Cardiac atrium fibroblast (primary cell): ENCODE data around the gene SULT6B1. TPM values are rescaled to one million over a fixed set of nuclear protein-coding genes. Genes with fewer than 3 reads are reported as not detected.

Experiments
- total RNA-seq: library from RNA; depleted of rRNA; stranded (reverse); fragments of >200 nt; gene quantifications from 2 replicates; pipeline ENCODE4 v1.2.3, GENCODE V29; 2015

SULT6B1 gene
- total RNA-seq = not detected in 2 replicates

GRCh38 chr2:37188570-37188969 is at the start of gene SULT6B1:
Gene SULT6B1 (minus strand): TSS chr2:37188670. CDS start chr2:37188640, 30 bp downstream.

GRCh38 chr2:37231241-37232130 is 43.0 kb upstream of the SULT6B1 start, which contains the start of the genes CEBPZ and NDUFAF7:
Gene CEBPZ (minus strand): TSS chr2:37231596. CDS start chr2:37231567, 29 bp downstream.
Gene NDUFAF7 (plus strand): TSS chr2:37231658. CDS start chr2:37231706, 48 bp downstream.

GRCh38 chr2:37196320-37197195 is 8.1 kb upstream of the SULT6B1 start, which contains the start of gene CEBPZOS:
Gene CEBPZOS (plus strand): TSS chr2:37196496. CDS start chr2:37199705, 3,209 bp downstream.

GRCh38 chr2:37156857-37157714 is 31.4 kb downstream of the SULT6B1 start, which contains the start of gene EIF2AK2:
Gene EIF2AK2 (minus strand): TSS chr2:37156980. CDS start chr2:37147806, 9,174 bp downstream.

Other genes with a start within 250 kb of the SULT6B1 start
- 7.8 and 15.4 TPM in 2 replicates for gene STRN, start 222.1 kb downstream of the SULT6B1 start, total RNA-seq
- 8.8 and 15.7 TPM in 2 replicates for gene HEATR5B, start 104.3 kb downstream of the SULT6B1 start, total RNA-seq
- 3.8 and 5.3 TPM in 2 replicates for gene GPATCH11, start 104.2 kb downstream of the SULT6B1 start, total RNA-seq
- 18.3 and 25.8 TPM in 2 replicates for gene EIF2AK2, start 31.7 kb downstream of the SULT6B1 start, total RNA-seq
- 15.2 and 20.4 TPM in 2 replicates for gene CEBPZOS, start 7.8 kb upstream of the SULT6B1 start, total RNA-seq
- gene CEBPZ, start 42.9 kb upstream of the SULT6B1 start, total RNA-seq = 28.7 and 35.0 TPM in 2 replicates
- gene NDUFAF7, start 43.0 kb upstream of the SULT6B1 start, total RNA-seq = 9.0 and 16.8 TPM in 2 replicates
- 35.6 and 58.5 TPM in 2 replicates for gene PRKD3, start 136.2 kb upstream of the SULT6B1 start, total RNA-seq
- gene QPCT, start 156.0 kb upstream of the SULT6B1 start, total RNA-seq = 1.8 and 8.4 TPM in 2 replicates